ENCODE measurements around the gene PPP2R3C. TPM values are rescaled to one million over a fixed set of nuclear protein-coding genes. Genes with fewer than 3 reads are reported as not detected.

Gene PPP2R3C
- total and polyA plus RNA-seq, 2 experiments from 2014 or later = 25.7 to 41.2 TPM

DNA sequence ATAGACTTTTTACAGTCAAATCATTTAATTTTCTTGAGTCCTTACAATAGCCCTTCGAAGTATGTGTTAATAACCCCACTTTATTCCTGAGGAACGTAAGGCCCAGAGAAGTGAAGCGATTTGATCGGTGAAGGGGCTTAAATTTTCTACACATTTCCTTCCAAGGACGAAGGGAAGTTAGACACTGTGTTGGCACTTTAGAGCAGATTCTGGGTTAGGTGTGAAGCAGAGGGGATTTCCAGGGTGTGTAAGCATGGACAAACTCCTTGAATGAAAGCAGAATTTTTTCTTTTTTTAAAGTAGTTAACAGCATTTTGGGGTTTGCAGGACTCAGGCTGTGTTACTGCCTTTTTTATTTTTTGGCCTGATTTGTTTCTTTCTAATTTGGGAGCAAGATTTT is 39.4 kb upstream of the PPP2R3C start:
- Histone ChIP-seq H3K27ac (no peak overlapping the region), H4K20me1 (ENCODE audit: insufficient read depth) (no peaks in the 10 kb centered on the region), H2AFZ (no peak overlapping the region), H3K9me3 (ENCODE audit: low read depth) (no peaks in the 10 kb centered on the region), H3K4me2 (ENCODE audit: unreplicated experiment) (no peak overlapping the region), H3K79me2 (ENCODE audit: insufficient read depth) (peaks cover 15% of the 10 kb centered on the region), H3F3A (ENCODE audit: insufficient read depth) (peaks cover 11% of the 10 kb centered on the region; the same call in 1 of the 2 replicates), H3K9me2 (ENCODE audit: insufficient read depth) (no peaks in the 10 kb centered on the region), H3K36me3 (ENCODE audit: low read depth) (no peaks in the 10 kb centered on the region), H3K9ac (no peak overlapping the region), H3K27me3 (replicated peaks; ENCODE audit: insufficient read depth) (no peaks in the 10 kb centered on the region), H3K4me1 (ENCODE audit: insufficient read depth) (peaks cover 18% of the 10 kb centered on the region), H3K4me3 (no peak overlapping the region)
- 86 to 89% methylated on average over 5 of the region's 5 CpGs for WGBS, 2 experiments (ENCODE audit: low coverage in 1 of 2, low lambda C conversion rate in 2 of 2, missing lambda C conversion rate in 2 of 2)
- in situ Hi-C loops (cut with MboI) = no loop called here
- no peak for DNase-seq
- TF ChIP-seq EZH2 (IDR thresholded peaks at IDR 0.05; ENCODE audit: insufficient read depth, poor library complexity, severe bottlenecking) (no peak), EZH2phosphoT487 (IDR thresholded peaks at IDR 0.05; ENCODE audit: insufficient read depth, low read depth) (no peak)

DNA sequence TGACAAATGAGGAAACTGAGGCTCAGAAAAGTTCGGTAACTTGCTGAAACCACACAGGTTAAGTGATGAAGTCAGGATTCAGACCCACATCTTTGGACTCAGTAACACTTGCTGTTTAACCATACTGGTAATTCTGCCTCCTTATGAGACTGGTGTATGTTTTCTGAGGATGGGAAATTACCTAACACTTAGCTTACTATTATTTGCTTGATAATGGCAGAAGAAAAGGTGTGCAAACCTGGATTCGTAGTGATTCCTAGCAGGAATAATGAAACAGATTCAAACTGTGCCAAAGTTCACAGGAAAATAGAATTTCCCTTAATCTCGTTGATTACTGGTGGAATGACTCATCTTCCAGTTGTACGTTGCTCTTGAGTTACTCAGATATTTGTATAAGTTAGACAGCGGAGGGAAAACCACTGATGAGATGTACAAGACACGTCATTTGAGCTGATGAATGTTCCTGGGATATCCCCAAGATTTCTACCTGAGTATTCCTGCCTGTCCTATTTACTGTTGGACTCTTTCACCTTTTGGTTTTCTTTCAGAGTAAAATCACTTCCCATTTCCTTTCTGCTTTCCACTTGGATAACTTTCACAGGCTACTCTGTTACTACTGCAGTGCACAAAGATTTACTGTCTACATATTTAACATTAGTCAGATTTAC is 38.1 kb upstream of the PPP2R3C start:
- in situ Hi-C loops (cut with MboI) = no loop called here
- Histone ChIP-seq H3K9me2 (ENCODE audit: insufficient read depth) (no peaks in the 10 kb centered on the region), H3K27ac (peak overlapping the region; percentile 21), H3K4me2 (ENCODE audit: unreplicated experiment) (peak overlapping the region; percentile 70), H3K36me3 (ENCODE audit: low read depth) (no peaks in the 10 kb centered on the region), H3K79me2 (ENCODE audit: insufficient read depth) (peaks cover 15% of the 10 kb centered on the region), H3K27me3 (replicated peaks; ENCODE audit: insufficient read depth) (no peaks in the 10 kb centered on the region), H3K4me3 (peak overlapping the region; percentile 22; the same call in 1 of the 2 replicates), H2AFZ (no peak overlapping the region), H3K9me3 (ENCODE audit: low read depth) (no peaks in the 10 kb centered on the region), H3F3A (ENCODE audit: insufficient read depth) (peaks cover 16% of the 10 kb centered on the region; the same call in 1 of the 2 replicates), H3K9ac (no peak overlapping the region), H4K20me1 (ENCODE audit: insufficient read depth) (no peaks in the 10 kb centered on the region), H3K4me1 (ENCODE audit: insufficient read depth) (peaks cover 24% of the 10 kb centered on the region)
- no peak for TF ChIP-seq EZH2 (IDR thresholded peaks at IDR 0.05; ENCODE audit: insufficient read depth, poor library complexity, severe bottlenecking)
- no peak for TF ChIP-seq EZH2phosphoT487 (IDR thresholded peaks at IDR 0.05; ENCODE audit: insufficient read depth, low read depth)
- DNase-seq = peak; percentile 96
- WGBS, 2 experiments (ENCODE audit: low coverage in 1 of 2, low lambda C conversion rate in 2 of 2, missing lambda C conversion rate in 2 of 2) = 10 to 12% methylated on average over 6 of the region's 6 CpGs

DNA sequence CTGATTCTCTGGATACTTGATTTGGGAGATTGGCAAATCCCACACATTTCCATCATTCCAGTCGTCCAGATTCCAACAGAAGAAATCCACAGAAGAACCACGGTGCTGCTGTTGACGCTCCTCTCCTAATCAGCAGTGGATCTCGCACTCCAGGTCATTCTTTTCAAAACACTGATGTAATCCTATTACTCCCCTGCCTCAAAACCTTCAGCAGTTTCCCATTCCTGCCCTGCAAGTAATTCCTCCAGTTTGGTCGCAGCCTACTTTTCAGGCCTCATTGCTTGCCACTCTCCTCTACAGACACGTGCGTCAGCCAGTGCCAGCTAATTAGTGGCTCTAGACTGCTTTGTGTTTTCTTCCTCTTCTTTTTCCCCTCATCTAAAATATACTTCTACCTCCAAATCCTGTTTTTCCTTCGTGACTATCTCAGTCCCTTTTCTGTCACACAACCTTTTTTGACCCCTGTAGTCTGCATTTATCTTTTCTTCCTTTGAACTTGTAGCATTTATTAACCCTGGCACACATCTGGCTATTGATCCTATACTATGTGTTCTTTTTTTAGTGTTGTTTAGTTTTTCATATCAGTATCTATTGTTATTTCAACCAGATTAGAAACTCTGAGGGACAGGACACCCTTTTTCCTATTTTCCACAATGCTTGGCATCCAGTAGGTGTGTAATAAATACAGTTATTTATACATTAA is 37.3 kb upstream of the PPP2R3C start:
- in situ Hi-C loops (cut with MboI) = no loop called here
- no peaks in the 10 kb centered on the region for H3K9me3 ChIP-seq (ENCODE audit: low read depth)
- DNase-seq = no peak
- no peaks in the 10 kb centered on the region for H3K9me2 ChIP-seq (ENCODE audit: insufficient read depth)
- no peak overlapping the region for H3K4me3 ChIP-seq
- H2AFZ ChIP-seq = no peak overlapping the region
- 91 to 94% methylated on average over 8 of the region's 8 CpGs for WGBS, 2 experiments (ENCODE audit: low coverage in 1 of 2, low lambda C conversion rate in 2 of 2, missing lambda C conversion rate in 2 of 2)
- no peaks in the 10 kb centered on the region for H3K36me3 ChIP-seq (ENCODE audit: low read depth)
- TF ChIP-seq EZH2 (IDR thresholded peaks at IDR 0.05; ENCODE audit: insufficient read depth, poor library complexity, severe bottlenecking) (no peak), EZH2phosphoT487 (IDR thresholded peaks at IDR 0.05; ENCODE audit: insufficient read depth, low read depth) (no peak)
- no peak overlapping the region for H3K4me2 ChIP-seq (ENCODE audit: unreplicated experiment)
- H3K4me1 ChIP-seq (ENCODE audit: insufficient read depth) = peaks cover 24% of the 10 kb centered on the region
- H3K27ac ChIP-seq = no peak overlapping the region
- H3K79me2 ChIP-seq (ENCODE audit: insufficient read depth) = peaks cover 15% of the 10 kb centered on the region
- H3K27me3 ChIP-seq (replicated peaks; ENCODE audit: insufficient read depth) = no peaks in the 10 kb centered on the region
- no peak overlapping the region for H3K9ac ChIP-seq
- peaks cover 16% of the 10 kb centered on the region; the same call in 1 of the 2 replicates for H3F3A ChIP-seq (ENCODE audit: insufficient read depth)
- no peaks in the 10 kb centered on the region for H4K20me1 ChIP-seq (ENCODE audit: insufficient read depth)

DNA sequence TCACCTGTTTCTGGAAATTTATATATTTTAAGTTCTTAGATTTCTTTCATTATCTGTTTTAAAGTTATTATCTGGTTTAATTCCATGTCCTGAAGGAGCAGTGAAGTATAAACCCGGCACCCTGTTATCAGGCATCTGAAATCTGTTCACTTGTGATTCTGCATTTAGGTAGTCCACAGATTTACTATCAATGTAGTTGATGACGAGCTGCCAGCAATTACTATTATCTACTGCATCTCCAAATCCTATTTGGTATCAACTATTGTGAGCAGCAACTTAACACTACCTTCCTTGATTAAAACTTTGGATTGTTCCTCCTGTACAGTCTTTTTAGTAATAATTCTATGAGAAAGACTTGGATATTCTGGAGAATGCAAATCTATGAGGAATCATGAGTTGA is 36.7 kb upstream of the PPP2R3C start:
- Histone ChIP-seq H3K9me2 (ENCODE audit: insufficient read depth) (no peaks in the 10 kb centered on the region), H3K27me3 (replicated peaks; ENCODE audit: insufficient read depth) (no peaks in the 10 kb centered on the region), H3K9me3 (ENCODE audit: low read depth) (no peaks in the 10 kb centered on the region), H3K4me1 (ENCODE audit: insufficient read depth) (peaks cover 24% of the 10 kb centered on the region), H3K36me3 (ENCODE audit: low read depth) (no peaks in the 10 kb centered on the region), H4K20me1 (ENCODE audit: insufficient read depth) (no peaks in the 10 kb centered on the region), H3K4me3 (no peak overlapping the region), H3F3A (ENCODE audit: insufficient read depth) (peaks cover 16% of the 10 kb centered on the region; the same call in 1 of the 2 replicates), H3K4me2 (ENCODE audit: unreplicated experiment) (no peak overlapping the region), H2AFZ (no peak overlapping the region), H3K27ac (no peak overlapping the region), H3K9ac (no peak overlapping the region), H3K79me2 (ENCODE audit: insufficient read depth) (peaks cover 15% of the 10 kb centered on the region)
- no peak for TF ChIP-seq EZH2phosphoT487 (IDR thresholded peaks at IDR 0.05; ENCODE audit: insufficient read depth, low read depth)
- no peak for TF ChIP-seq EZH2 (IDR thresholded peaks at IDR 0.05; ENCODE audit: insufficient read depth, poor library complexity, severe bottlenecking)
- in situ Hi-C loops (cut with MboI) = no loop called here
- no peak for DNase-seq
- 84 to 96% methylated on average over 2 of the region's 2 CpGs for WGBS, 2 experiments (ENCODE audit: low coverage in 1 of 2, low lambda C conversion rate in 2 of 2, missing lambda C conversion rate in 2 of 2)
